GM12878 (cell line): ENCODE measurements around the gene CCDC110. TPM values are rescaled to one million over a fixed set of nuclear protein-coding genes. Genes with fewer than 3 reads are reported as not detected.

ENCODE experiments used
- ATAC-seq: fragments of 200-7000 bp; cut with Tn5 transposase; 3 replicates; pipeline ENCODE4 v1.9.1; 2020; ENCODE audit warnings: mild to moderate bottlenecking, moderate library complexity
- BruUV-seq: library from RNA; stranded (reverse); fragments of 400-500 nt; replicated peaks from 2 replicates; lab custom pipeline; 2021; lab: Mats Ljungman, UMichigan
- CTCF ChIA-PET: fragments of 300-600 bp; sonication (Branson Sonifier 250); formaldehyde crosslinking; extraction: SDS; loops from one replicate; lab custom pipeline; 2021; ENCODE audit warnings: inconsistent platforms; lab: Yijun Ruan, JAX
- POLR2A ChIA-PET: fragments of 350-600 bp; formaldehyde crosslinking; extraction: SDS; loops from one replicate; lab custom pipeline; 2021; ENCODE audit warnings: inconsistent platforms; lab: Charles Lee
- RAD21 ChIA-PET: fragments of 300-600 bp; sonication (Branson Sonifier 250); formaldehyde crosslinking; loops from one replicate; lab custom pipeline; 2023; ENCODE audit warnings: antibody characterized with exemption; ENCODE audit not compliant: unreplicated experiment; lab: Charles Lee
- SMC1A ChIA-PET: fragments of 300-600 bp; sonication (Branson Sonifier 250); formaldehyde crosslinking; loops from one replicate; lab custom pipeline; 2023; ENCODE audit not compliant: unreplicated experiment, uncharacterized antibody; lab: Charles Lee
- DNase-seq: peaks from one replicate; pipeline ENCODE4 v3.0.0-alpha.2; 2011; ENCODE audit warnings: low read depth, low spot score
- FAIRE-seq: peaks from 3 replicates; lab custom pipeline; 2011; peaks lifted over from hg19 to GRCh38; lab: Jason Lieb, UNC
- H2AFZ ChIP-seq: 2 replicates; pipeline ENCODE4 v1.6.0; 2011; ENCODE audit warnings: low read depth, low read length, control low read depth; ENCODE audit not compliant: control insufficient read depth
- H3K27ac ChIP-seq: 2 replicates; pipeline ENCODE4 v1.5.1; 2011; ENCODE audit warnings: control low read depth; ENCODE audit not compliant: control insufficient read depth, insufficient read depth
- H3K27me3 ChIP-seq, 2 experiments: replicated peaks in 1 of 2; 2 replicates each; pipeline versions ENCODE4 v1.6.0 to v1.6.1; 2011; ENCODE audit warnings: low read length in 1 of 2; ENCODE audit not compliant: control insufficient read depth in 2 of 2, insufficient read depth in 2 of 2
- H3K36me3 ChIP-seq, 2 experiments: 2 replicates each; pipeline ENCODE4 v1.5.1; 2011; ENCODE audit warnings: low read length in 1 of 2; ENCODE audit not compliant: control insufficient read depth in 2 of 2, insufficient read depth in 2 of 2
- H3K4me1 ChIP-seq: 2 replicates; pipeline ENCODE4 v1.6.1; 2011; ENCODE audit warnings: mild to moderate bottlenecking, low read length, moderate library complexity, mixed read lengths; ENCODE audit not compliant: control insufficient read depth, insufficient read depth
- H3K4me2 ChIP-seq: 2 replicates; pipeline ENCODE4 v1.6.0; 2011; ENCODE audit warnings: control low read depth; ENCODE audit not compliant: control insufficient read depth, insufficient read depth
- H3K4me3 ChIP-seq: fragments of 200-600 bp; sonication (generic); 2 replicates; pipeline ENCODE4 v1.5.1; 2016
- H3K79me2 ChIP-seq: 2 replicates; pipeline ENCODE4 v1.6.0; 2011; ENCODE audit warnings: low read length; ENCODE audit not compliant: control insufficient read depth, insufficient read depth
- H3K9ac ChIP-seq: 2 replicates; pipeline ENCODE4 v1.8.0; 2011; ENCODE audit warnings: low read length, control low read depth, mixed read lengths; ENCODE audit not compliant: control insufficient read depth, insufficient read depth
- H3K9me3 ChIP-seq: replicated peaks from 3 replicates; pipeline ENCODE4 v1.5.1; 2011; ENCODE audit warnings: mild to moderate bottlenecking, low read length; ENCODE audit not compliant: control insufficient read depth, insufficient read depth
- H4K20me1 ChIP-seq: 2 replicates; pipeline ENCODE4 v1.6.0; 2011; ENCODE audit not compliant: control insufficient read depth, insufficient read depth
- CEBPB ChIP-seq, 2 experiments: fragments of 150-350 bp in 1 of 2; IDR thresholded peaks; 2 replicates each; pipeline ENCODE4 v1.6.1; 2012 to 2014; ENCODE audit warnings: low read depth in 2 of 2, low read length in 2 of 2, borderline replicate concordance in 1 of 2, inconsistent platforms in 1 of 2
- HDAC6 ChIP-seq: fragments of 200-600 bp; sonication (generic); IDR thresholded peaks from one replicate; pipeline ENCODE4 v1.8.0; 2017; ENCODE audit warnings: antibody characterized with exemption; ENCODE audit not compliant: unreplicated experiment
- KAT2A ChIP-seq: conservative IDR thresholded peaks from 2 replicates; pipeline ENCODE4 v1.6.1; 2011; ENCODE audit warnings: low read depth, low read length; ENCODE audit not compliant: control insufficient read depth
- NKRF ChIP-seq: fragments of 450-650 bp; conservative IDR thresholded peaks from 2 replicates; pipeline ENCODE4 v1.6.1; 2017; ENCODE audit warnings: mild to moderate bottlenecking, moderate library complexity
- NR2C2 ChIP-seq: IDR thresholded peaks from 2 replicates; pipeline ENCODE4 v1.6.1; 2011; ENCODE audit warnings: borderline replicate concordance, low read depth; ENCODE audit not compliant: control insufficient read depth, insufficient read length
- NR2F1 ChIP-seq: fragments of 450-650 bp; conservative IDR thresholded peaks from 2 replicates; pipeline ENCODE4 v1.6.1; 2017; ENCODE audit warnings: mild to moderate bottlenecking
- POU2F2 ChIP-seq: IDR thresholded peaks from 3 replicates; pipeline ENCODE4 v1.6.1; 2011; ENCODE audit warnings: low read depth, mild to moderate bottlenecking, low read length, borderline replicate concordance
- RBBP5 ChIP-seq: fragments of 200-600 bp; sonication (generic); conservative IDR thresholded peaks from 2 replicates; pipeline ENCODE4 v1.6.1; 2016
- TCF3 ChIP-seq: IDR thresholded peaks from 2 replicates; pipeline ENCODE4 v1.6.1; 2012; ENCODE audit warnings: low read depth, mild to moderate bottlenecking, low read length, borderline replicate concordance; ENCODE audit not compliant: insufficient read depth
- ZBTB11 ChIP-seq: fragments of 450-650 bp; formaldehyde crosslinking; IDR thresholded peaks from 2 replicates; pipeline ENCODE4 v1.5.0; 2022; ENCODE audit warnings: mild to moderate bottlenecking, missing genetic modification characterization
- WGBS: methylation state at CpG from one replicate; pipeline ENCODE4 v1.1.6; 2016; ENCODE audit warnings: low lambda C conversion rate; ENCODE audit not compliant: insufficient replicate concordance, insufficient coverage; ENCODE audit errors: missing lambda C conversion rate; 5-methylcytosine and 5-hydroxymethylcytosine counted together
- in situ Hi-C: fragments of 300-500 bp; cut with MboI; formaldehyde crosslinking; loops from 9 replicates; pipeline ENCODE4 v1.14.3; 2018; ENCODE audit warnings: mixed read lengths
- intact Hi-C: fragments of 100-400 bp; cut with micrococcal nuclease; formaldehyde crosslinking; loops from one replicate; pipeline ENCODE4 v1.14.2; 2022; ENCODE audit not compliant: unreplicated experiment
- polyA plus RNA-seq, 11 experiments: library from polyadenylated mRNA; depleted of rRNA in 4 of 11; unstranded in 6 of 11; stranded (reverse) in 5 of 11; fragments of >200 nt; fragmentation: Nextera tagmentation in 4 of 11; fragmentation: Illumina TruSeq in 1 of 11; extraction: Ambion mirVana in 4 of 11; extraction: Trizol in 1 of 11; gene quantifications; 1 replicate in 1 of 11; 2 replicates in 10 of 11; pipeline versions ENCODE4 v1.2.1 to v1.2.3, GENCODE V29; 2011 to 2016; ENCODE audit warnings: inconsistent platforms in 2 of 11, missing spikeins in 2 of 11, low read depth in 1 of 11
- total RNA-seq, 4 experiments: library from RNA; depleted of rRNA in 3 of 4; stranded (reverse); fragments of >200 nt in 3 of 4; fragmentation: Illumina TruSeq in 1 of 4; extraction: Trizol in 1 of 4; gene quantifications; 2 replicates each; pipeline versions ENCODE4 v1.2.1 to v1.2.3, GENCODE V29; 2013 to 2021
- TF ChIP-seq, protein P1 (sequence below): IDR thresholded peaks from 2 replicates; pipeline ENCODE4 v1.6.1; 2012; ENCODE audit warnings: low read depth, low read length, improper control_type of control experiment

Gene CCDC110
- total and polyA plus RNA-seq, 10 of the 15 experiments (the other 5 are each of a cell fraction or from before 2014, with no cell fraction given): 0.85 to 3.1 (median 2.1) TPM; not detected in 1

DNA sequence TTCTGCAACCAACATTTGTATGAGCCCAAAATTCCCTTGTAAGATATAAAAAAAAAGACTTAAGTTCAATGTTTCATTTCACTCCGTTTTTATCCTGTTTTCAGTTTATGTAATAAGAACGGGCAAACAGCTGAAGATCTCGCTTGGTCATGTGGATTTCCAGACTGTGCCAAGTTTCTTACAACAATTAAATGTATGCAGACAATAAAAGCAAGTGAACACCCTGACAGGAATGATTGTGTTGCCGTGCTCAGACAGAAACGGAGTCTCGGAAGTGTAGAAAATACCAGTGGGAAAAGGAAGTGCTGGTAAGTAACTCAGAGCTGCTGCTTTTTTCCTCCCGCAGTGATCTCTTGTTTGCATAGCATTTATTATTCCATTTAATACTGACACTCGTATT, 72.1 kb downstream of the CCDC110 start:
- TF ChIP-seq NR2C2 (no peak), RBBP5 (no peak), POU2F2 (no peak), CEBPB (IDR thresholded peaks at IDR 0.05; ENCODE audit: borderline replicate concordance in 1 of 2, low read depth in 2 of 2, low read length in 2 of 2) (no peak), TCF3 (no peak), NKRF (no peak), ZBTB11 (no peak), NR2F1 (no peak), HDAC6 (no peak), KAT2A (no peak)
- TF ChIP-seq, protein P1, sequence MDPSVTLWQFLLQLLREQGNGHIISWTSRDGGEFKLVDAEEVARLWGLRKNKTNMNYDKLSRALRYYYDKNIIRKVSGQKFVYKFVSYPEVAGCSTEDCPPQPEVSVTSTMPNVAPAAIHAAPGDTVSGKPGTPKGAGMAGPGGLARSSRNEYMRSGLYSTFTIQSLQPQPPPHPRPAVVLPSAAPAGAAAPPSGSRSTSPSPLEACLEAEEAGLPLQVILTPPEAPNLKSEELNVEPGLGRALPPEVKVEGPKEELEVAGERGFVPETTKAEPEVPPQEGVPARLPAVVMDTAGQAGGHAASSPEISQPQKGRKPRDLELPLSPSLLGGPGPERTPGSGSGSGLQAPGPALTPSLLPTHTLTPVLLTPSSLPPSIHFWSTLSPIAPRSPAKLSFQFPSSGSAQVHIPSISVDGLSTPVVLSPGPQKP: no peak
- in situ Hi-C loops (no loop called here), intact Hi-C loops (loop anchor here (5.0 kb wide), 2 partner anchors 187 to 198 kb away; no protein-coding TSS in a partner anchor)
- no peak for FAIRE-seq
- no peaks in the 10 kb centered on the region for H4K20me1 ChIP-seq
- peaks cover 2 to 18% of the 10 kb centered on the region in 2 experiments; a peak in 2 of 4 replicates for H3K36me3 ChIP-seq
- ATAC-seq: no peak
- H3K79me2 ChIP-seq: peaks cover 47% of the 10 kb centered on the region
- peak overlapping the region; percentile 72 for H3K4me3 ChIP-seq
- CTCF ChIA-PET: interaction anchor here (1.0 to 1.5 kb wide), 2 partner anchors 96 to 198 kb away, joined by 3 to 8 read pairs; no protein-coding TSS in a partner anchor
- 0 out of 2 replicates have a peak, but pooled peaks cover 3% of the 10 kb centered on the region for H3K4me1 ChIP-seq
- SMC1A ChIA-PET: interaction anchor here (1.3 to 2.4 kb wide), 4 partner anchors 12 to 186 kb away, joined by 3 to 11 read pairs (median 4); no protein-coding TSS in a partner anchor
- H3K4me2 ChIP-seq: peak overlapping the region; percentile 94
- H3K9me3 ChIP-seq: no peaks in the 10 kb centered on the region
- H2AFZ ChIP-seq: no peak overlapping the region
- no peaks in the 10 kb centered on the region for H3K27me3 ChIP-seq
- peak overlapping the region; percentile 62; the same call in 1 of the 2 replicates for H3K9ac ChIP-seq
- H3K27ac ChIP-seq: peak overlapping the region; percentile 86
- DNase-seq: no peak
- RAD21 ChIA-PET: interaction anchor here (1.2 to 1.9 kb wide), 2 partner anchors 90 to 92 kb away, joined by 3 to 8 read pairs; no protein-coding TSS in a partner anchor
- POLR2A ChIA-PET: interaction anchor here (0.6 to 7.9 kb wide), 4 partner anchors 16 to 194 kb away, joined by 3 to 60 read pairs (median 3); no protein-coding TSS in a partner anchor
- no TSS peak for BruUV-seq
- 69% methylated on average over 8 of the region's 8 CpGs for WGBS
